VCaP (cell line): ENCODE data around the gene FGFRL1.

Experiments used
- H3K27ac ChIP-seq: fragments of 450-650 bp; 2 replicates; pipeline ENCODE4 v1.5.1; 2017
- CTCF ChIP-seq: fragments of 450-650 bp; conservative IDR thresholded peaks from 2 replicates; pipeline ENCODE4 v1.5.1; 2017; ENCODE audit warnings: mild to moderate bottlenecking, moderate library complexity

The FGFRL1 gene

DNA sequence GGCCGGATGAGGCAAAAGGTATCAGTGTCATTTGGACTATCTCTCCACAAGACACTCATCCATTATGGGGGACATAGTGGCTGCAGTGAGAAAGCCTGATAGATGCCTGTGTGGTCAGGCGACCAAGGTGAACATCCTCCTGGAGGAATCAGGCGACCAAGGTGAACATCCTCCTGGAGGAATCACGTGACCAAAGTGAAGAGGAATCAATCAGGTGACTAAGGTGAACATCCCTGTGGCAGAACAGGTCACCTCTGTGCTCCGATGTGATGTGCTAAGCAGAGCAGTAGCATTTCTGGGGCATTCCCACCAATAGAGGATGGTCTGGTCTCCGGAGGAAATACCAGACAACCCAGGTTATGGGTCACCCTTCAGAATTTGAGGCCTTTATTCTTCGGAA lies 58.0 kb downstream of the FGFRL1 start:
- TF ChIP-seq CTCF, result no peak
- no peak overlapping the region for H3K27ac ChIP-seq

DNA sequence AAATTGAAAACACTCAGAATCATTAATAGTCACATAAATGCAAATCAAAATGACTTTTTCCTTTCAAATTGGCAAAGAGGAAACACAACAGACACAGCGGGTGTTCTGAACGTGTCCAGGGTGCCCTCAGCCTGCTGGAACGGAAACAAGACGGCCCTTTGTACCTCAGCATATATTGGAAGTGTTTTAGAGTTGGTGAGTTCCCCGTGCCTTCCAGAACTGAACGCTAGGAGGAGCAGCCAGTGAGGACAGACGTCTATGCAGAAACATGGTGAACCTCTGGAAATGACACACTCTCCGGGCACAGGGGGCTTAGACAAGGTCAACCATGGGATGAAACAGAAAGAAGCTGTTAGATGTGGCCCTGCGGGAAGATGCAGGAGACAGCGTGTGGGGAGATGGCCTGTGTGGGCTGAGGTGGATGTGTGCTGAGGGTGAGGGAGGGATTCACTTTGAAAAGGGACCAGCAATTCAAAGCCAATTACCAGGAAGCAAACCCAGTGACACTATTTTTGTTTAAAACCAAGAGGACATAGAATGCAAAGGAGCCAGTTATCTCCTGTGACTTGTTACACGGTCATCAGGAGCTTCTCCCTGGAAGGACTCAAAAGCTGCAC lies 61.5 kb downstream of the FGFRL1 start:
- peak; percentile 79 for TF ChIP-seq CTCF
- 0 out of 2 replicates have a peak overlapping the region, but pooled peaks have one; percentile 13 for H3K27ac ChIP-seq

GRCh38 chr4:1074077-1074476 lies 62.7 kb downstream of the FGFRL1 start:
- H3K27ac ChIP-seq, result no peak overlapping the region
- TF ChIP-seq CTCF, result no peak

DNA sequence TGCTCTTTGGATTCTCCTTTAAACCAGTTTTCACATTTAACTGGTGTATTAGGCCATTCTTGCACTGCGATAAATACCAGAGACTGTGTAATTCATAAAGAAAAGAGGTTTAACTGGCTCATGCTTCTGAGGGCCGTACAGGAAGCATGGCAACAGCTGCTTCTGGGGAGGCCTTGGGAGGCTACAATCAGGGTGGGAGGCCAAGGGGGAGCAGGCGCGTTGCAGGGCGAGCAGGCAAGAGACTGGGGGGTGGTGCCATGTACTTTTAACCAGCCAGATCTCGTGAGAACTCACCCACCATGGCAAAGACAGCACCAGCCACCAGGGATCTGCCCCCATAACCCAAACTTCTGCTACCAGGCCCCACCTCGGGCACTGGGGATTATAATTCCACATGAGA lies 63.8 kb downstream of the FGFRL1 start:
- no peak for TF ChIP-seq CTCF
- H3K27ac ChIP-seq, result no peak overlapping the region

DNA sequence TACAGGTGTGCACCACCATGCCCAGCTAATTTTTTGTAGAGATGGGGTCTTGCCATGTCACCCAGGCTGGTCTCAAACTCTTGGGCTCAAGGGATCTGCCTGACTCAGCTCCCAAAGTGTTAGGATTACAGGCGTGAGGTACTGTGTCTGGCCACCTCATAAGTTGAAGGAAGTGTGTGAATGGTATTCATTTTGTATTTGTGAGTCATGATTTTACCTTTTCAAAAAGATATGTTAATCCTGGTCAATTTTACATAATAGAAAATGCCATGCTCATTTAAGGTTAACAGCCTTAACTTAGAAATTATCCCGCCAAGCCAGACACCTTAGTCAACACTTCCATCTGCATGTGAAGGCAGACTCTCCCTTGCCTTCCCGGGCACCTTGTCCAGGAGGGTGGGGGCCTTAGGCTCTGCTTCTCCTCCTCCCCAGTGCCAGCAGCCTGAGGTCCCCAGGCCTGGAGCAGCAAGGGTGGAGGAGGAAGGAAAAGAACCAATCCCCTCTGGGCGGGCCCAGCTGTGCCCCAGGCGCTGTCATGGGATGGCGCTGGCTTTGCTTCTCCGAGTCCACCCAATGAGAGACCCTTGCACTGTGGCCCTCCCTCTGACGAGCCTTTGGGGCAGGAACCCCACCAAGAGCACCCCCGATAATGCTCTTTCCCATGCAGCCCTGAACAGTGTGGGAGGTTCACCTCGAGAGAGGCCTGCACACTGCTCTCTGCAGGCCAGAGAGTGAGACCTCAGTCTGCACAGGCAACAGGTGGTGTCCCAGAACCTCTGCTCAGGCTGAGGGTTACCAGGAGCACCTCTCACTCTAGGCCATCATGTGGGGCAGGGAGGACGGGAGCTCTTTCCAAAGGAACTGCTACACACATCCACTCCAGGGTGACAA lies 64.6 kb downstream of the FGFRL1 start:
- no peak overlapping the region for H3K27ac ChIP-seq

More for the DNA sequence above, 64.6 kb downstream of the FGFRL1 start:
- no peak for TF ChIP-seq CTCF
